Measurements from ENCODE around the gene PCDHB2.
"Not testable (repeated sequence)": the region's sequence is repeated elsewhere in the genome, so short reads cannot be mapped to it uniquely, and the experiment has no call there.

Gene PCDHB2

DNA sequence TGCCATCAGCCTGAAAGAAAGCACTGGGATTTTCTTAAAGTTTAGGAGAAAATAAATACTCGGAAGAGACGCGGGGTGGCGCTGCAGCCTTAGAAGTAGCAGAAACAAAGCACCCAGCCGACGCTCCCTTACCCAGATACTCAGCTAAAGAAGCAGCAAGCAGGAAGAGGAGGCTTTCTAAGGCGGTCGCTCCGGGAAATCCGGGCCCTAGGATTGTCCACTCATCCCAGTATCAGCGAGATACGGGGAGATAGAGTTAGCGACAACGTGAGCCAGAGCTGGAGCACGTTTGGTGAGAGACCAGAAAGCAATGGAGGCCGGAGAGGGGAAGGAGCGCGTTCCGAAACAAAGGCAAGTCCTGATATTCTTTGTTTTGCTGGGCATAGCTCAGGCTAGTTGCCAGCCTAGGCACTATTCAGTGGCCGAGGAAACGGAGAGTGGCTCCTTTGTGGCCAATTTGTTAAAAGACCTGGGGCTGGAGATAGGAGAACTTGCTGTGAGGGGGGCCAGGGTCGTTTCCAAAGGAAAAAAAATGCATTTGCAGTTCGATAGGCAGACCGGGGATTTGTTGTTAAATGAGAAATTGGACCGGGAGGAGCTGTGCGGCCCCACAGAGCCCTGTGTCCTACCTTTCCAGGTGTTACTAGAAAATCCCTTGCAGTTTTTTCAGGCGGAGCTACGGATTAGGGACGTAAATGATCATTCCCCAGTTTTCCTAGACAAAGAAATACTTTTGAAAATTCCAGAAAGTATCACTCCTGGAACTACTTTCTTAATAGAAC, at the start of gene PCDHB2:
Gene PCDHB2, plus strand, starts transcription at position 135 of the 782 bp plus-strand sequence. Its CDS starts 176 bp downstream, at position 311.
- DNase-seq (ENCODE audit: low read depth in 2 of 2), result no peak

GRCh38 chr5:141050622-141051520, 43.5 kb upstream of the PCDHB2 start, which contains the start of gene PCDHB1:
Gene PCDHB1 (plus strand): TSS chr5:141051374. CDS start chr5:141051471, 97 bp downstream.
- DNase-seq (ENCODE audit: low read depth in 2 of 2), result no peak

GRCh38 chr5:141051521-141051866, 42.9 kb upstream of the PCDHB2 start:
- no peak for DNase-seq (ENCODE audit: low read depth in 2 of 2)

GRCh38 chr5:141077826-141078225, 16.6 kb upstream of the PCDHB2 start:
- DNase-seq (ENCODE audit: low read depth in 2 of 2), result no peak

DNA sequence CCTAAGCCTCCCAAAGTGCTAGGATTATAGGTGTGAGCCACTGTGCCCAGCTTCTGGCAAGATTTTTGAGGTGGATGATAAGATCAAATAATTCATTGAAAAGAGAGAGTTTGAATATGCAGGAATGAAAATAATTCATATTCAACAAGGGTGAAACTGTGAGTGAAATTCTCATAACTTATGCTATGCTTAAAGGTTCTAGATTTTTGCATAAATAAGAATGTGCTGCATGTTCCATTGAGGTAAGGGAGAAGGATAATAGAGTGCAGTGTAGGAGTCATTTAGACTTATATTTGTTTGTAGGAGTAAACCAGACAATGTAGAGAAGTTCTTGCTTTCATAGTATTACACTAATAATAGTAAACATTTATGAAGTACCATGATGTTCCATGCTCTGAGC, 12.2 kb upstream of the PCDHB2 start:
- no peak for DNase-seq (ENCODE audit: low read depth in 2 of 2)

DNA sequence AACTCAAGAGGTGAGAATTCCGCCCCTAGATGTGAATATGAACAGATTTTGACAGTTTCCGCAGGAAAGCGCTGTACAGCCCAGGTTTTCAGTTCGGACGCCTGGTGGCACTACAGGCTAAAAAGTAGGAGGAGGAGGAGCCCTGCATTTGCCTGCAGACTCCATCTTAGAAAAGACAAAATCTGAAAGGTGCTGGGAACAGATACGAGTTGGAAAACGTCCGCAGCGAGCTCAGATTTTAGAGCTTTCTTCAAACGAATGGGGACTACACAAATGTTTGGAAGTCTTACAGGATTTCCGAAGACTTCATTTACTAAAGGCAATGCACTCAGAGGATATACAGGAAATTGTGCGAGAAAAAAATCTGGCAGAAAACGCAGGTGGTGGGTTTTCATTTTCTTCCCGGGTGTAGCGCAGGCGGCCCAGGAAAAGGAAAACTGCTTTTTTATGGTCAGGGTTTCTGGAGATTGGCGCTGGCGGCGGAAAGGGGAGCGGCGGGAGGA, 9.9 kb upstream of the PCDHB2 start:
- DNase-seq (ENCODE audit: low read depth in 2 of 2), result peak in 1 of 2 donors; percentile 6

DNA sequence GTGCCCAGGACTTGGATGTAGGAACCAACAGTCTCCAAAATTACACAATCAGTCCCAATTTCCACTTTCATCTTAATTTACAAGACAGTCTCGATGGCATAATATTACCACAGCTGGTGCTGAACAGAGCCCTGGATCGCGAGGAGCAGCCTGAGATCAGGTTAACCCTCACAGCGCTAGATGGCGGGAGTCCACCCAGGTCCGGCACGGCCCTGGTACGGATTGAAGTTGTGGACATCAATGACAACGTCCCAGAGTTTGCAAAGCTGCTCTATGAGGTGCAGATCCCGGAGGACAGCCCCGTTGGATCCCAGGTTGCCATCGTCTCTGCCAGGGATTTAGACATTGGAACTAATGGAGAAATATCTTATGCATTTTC, 837 bp downstream of the PCDHB2 start:
- DNase-seq (ENCODE audit: low read depth in 2 of 2), result no peak

DNA sequence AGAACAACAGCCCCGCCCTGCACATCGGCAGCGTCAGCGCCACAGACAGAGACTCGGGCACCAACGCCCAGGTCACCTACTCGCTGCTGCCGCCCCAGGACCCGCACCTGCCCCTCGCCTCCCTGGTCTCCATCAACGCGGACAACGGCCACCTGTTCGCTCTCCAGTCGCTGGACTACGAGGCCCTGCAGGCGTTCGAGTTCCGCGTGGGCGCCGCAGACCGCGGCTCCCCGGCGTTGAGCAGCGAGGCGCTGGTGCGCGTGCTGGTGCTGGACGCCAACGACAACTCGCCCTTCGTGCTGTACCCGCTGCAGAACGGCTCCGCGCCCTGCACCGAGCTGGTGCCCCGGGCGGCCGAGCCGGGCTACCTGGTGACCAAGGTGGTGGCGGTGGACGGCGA, 1.8 kb downstream of the PCDHB2 start:
- not testable (repeated sequence) for DNase-seq (ENCODE audit: low read depth in 2 of 2)

DNA sequence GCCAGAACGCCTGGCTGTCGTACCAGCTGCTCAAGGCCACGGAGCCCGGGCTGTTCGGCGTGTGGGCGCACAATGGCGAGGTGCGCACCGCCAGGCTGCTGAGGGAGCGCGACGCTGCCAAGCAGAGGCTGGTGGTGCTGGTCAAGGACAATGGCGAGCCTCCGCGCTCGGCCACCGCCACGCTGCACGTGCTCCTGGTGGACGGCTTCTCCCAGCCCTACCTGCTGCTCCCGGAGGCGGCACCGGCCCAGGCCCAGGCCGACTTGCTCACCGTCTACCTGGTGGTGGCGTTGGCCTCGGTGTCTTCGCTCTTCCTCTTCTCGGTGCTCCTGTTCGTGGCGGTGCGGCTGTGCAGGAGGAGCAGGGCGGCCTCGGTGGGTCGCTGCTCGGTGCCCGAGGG, 2.2 kb downstream of the PCDHB2 start:
- not testable (repeated sequence) for DNase-seq (ENCODE audit: low read depth in 2 of 2)

- DNase-seq (ENCODE audit: low read depth in 2 of 2), result peak; percentile 21 to 47
These were observed 5.9 kb downstream of the PCDHB2 start, which contains the start of gene PCDHB3 for GRCh38 chr5:141100243-141100805. Gene PCDHB3 (plus strand): TSS chr5:141100473. CDS start chr5:141100650, 177 bp downstream.

- DNase-seq (ENCODE audit: low read depth in 2 of 2), result no peak
These were observed 6.6 kb downstream of the PCDHB2 start for GRCh38 chr5:141101059-141101458.

DNA sequence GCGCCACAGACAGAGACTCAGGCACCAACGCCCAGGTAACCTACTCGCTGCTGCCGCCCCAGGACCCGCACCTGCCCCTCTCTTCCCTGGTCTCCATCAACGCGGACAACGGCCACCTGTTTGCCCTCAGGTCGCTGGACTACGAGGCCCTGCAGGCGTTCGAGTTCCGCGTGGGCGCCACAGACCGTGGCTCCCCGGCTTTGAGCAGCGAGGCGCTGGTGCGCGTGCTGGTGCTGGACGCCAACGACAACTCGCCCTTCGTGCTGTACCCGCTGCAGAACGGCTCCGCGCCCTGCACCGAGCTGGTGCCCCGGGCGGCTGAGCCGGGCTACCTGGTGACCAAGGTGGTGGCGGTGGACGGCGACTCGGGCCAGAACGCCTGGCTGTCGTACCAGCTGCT, 7.7 kb downstream of the PCDHB2 start:
- not testable (repeated sequence) for DNase-seq (ENCODE audit: low read depth in 2 of 2)

- DNase-seq (ENCODE audit: low read depth in 2 of 2), result not testable (repeated sequence)
These were observed 8.1 kb downstream of the PCDHB2 start for GRCh38 chr5:141102471-141102870.

DNA sequence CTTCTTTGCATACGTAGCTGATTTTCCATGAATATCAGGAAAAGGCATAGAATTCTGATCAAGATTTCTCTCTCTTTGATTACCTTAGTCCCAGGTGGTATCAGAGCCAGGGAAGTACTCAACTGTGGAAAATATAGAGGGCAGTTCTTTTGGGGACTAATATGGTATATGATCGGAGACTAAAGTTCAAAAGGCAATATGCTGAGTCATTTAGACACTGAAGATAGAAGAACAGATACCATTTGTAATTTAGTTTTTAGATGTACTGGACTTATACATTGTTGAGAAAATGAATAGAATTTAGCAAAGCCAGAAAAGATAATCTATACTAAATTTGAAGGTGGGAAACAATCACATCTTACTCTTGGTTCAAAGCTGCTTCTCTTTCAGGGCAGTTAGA, 10.9 kb downstream of the PCDHB2 start:
- no peak for DNase-seq (ENCODE audit: low read depth in 2 of 2)

DNA sequence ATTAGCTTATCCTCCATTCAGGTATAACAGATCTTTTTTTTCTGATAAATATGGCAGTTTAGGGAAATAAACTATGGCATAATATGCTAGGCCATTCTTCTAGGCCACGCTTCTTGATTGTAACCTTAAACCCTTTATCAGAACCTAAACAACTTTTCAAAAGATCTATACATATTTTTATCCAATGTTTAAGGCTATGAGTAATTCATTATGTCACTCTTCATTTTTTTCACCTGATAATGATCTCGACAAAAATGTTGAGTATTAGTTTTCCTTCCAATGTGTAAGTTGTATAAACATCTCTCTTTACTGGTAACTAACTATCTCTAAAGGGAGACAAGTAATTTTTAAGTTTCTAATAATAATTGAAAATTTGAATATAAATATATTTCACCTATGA, 24.8 kb downstream of the PCDHB2 start:
- DNase-seq (ENCODE audit: low read depth in 2 of 2), result no peak

- DNase-seq (ENCODE audit: low read depth in 2 of 2), result peak in 1 of 2 donors; percentile 4
These were observed 27.1 kb downstream of the PCDHB2 start, which contains the start of gene PCDHB4 for GRCh38 chr5:141121563-141121962. Gene PCDHB4 (plus strand): TSS chr5:141121818. CDS start chr5:141121999, 181 bp downstream.

DNA sequence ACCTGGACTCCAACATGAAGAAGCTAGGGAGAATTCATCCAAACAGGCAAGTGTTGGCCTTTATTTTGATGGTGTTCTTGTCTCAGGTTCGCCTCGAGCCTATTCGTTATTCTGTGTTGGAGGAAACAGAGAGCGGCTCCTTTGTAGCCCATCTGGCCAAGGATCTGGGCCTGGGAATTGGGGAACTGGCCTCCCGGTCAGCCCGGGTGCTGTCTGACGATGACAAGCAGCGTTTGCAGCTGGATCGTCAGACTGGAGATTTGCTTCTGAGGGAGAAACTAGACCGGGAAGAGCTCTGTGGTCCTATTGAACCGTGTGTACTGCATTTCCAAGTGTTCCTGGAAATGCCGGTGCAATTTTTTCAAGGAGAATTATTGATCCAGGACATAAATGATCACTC, 27.6 kb downstream of the PCDHB2 start:
- DNase-seq (ENCODE audit: low read depth in 2 of 2), result no peak

DNA sequence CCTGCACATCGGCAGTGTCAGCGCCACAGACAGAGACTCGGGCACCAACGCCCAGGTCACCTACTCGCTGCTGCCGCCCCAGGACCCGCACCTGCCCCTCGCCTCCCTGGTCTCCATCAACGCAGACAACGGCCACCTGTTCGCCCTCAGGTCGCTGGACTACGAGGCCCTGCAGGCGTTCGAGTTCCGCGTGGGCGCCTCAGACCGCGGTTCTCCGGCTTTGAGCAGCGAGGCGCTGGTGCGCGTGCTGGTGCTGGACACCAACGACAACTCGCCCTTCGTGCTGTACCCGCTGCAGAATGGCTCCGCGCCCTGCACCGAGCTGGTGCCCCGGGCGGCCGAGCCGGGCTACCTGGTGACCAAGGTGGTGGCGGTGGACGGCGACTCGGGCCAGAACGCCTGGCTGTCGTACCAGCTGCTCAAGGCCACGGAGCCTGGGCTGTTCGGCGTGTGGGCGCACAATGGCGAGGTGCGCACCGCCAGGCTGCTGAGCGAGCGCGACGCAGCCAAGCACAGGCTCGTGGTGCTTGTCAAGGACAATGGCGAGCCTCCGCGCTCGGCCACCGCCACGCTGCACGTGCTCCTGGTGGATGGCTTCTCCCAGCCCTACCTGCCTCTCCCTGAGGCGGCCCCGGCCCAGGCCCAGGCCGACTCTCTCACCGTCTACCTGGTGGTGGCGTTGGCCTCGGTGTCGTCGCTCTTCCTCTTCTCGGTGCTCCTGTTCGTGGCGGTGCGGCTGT, 29.2 kb downstream of the PCDHB2 start:
- DNase-seq (ENCODE audit: low read depth in 2 of 2), result not testable (repeated sequence)

GRCh38 chr5:141127305-141127704, 32.9 kb downstream of the PCDHB2 start:
- DNase-seq (ENCODE audit: low read depth in 2 of 2), result no peak

- DNase-seq (ENCODE audit: low read depth in 2 of 2), result no peak
These were observed 40.8 kb downstream of the PCDHB2 start, which contains the start of gene PCDHB5 for GRCh38 chr5:141135030-141135717. Gene PCDHB5 (plus strand): TSS chr5:141135206. CDS start chr5:141135435, 229 bp downstream.

Data from stimulated activated CD4-positive, alpha-beta T cell treated with anti-CD3 and anti-CD28 coated beads, Interleukin-4, amount 100 ng/mL, for 48 hours (primary cell).